ENCODE data around the gene SLC7A9. TPM values are rescaled to one million over a fixed set of nuclear protein-coding genes. Genes with fewer than 3 reads are reported as not detected.
"Not testable (repeated sequence)": the region's sequence is repeated elsewhere in the genome, so short reads cannot be mapped to it uniquely, and the experiment has no call there.

The SLC7A9 gene
- total RNA-seq, 2 donors from 2014 or later, result 3.0 TPM; not detected in 1

DNA sequence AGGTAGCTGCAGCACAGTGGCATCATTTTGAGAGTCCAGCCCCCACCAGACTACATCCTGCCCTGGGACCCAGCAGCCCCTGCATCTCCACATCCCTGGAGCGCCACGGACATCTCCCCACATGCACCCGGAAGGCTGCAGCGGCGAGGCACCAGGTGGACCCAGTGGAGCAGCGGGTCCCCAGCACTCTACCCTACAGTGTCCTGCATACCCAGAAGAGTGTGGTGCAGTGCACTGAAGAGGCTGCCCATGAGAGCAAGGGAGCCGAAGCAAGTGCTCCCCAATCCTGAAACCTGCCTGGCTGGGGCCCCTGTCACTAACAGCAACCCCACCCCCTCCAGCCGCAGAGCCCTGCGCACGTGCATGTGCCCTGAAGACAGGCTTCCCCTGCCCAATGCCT lies 21.3 kb upstream of the SLC7A9 start:
- Histone ChIP-seq H3K9me3 (no peaks in the 10 kb centered on the region), H3K9ac (ENCODE audit: low read depth in 2 of 2, low read length in 2 of 2) (no peak overlapping the region), H3K27ac (no peak overlapping the region), H3K36me3 (no peaks in the 10 kb centered on the region), H3K4me1 (no peaks in the 10 kb centered on the region), H3K27me3 (no peaks in the 10 kb centered on the region), H3K4me3 (no peak overlapping the region)
- DNase-seq, result no peak
- intact Hi-C loops (cut with DNase I), result no loop called here
- TF ChIP-seq, protein P1, sequence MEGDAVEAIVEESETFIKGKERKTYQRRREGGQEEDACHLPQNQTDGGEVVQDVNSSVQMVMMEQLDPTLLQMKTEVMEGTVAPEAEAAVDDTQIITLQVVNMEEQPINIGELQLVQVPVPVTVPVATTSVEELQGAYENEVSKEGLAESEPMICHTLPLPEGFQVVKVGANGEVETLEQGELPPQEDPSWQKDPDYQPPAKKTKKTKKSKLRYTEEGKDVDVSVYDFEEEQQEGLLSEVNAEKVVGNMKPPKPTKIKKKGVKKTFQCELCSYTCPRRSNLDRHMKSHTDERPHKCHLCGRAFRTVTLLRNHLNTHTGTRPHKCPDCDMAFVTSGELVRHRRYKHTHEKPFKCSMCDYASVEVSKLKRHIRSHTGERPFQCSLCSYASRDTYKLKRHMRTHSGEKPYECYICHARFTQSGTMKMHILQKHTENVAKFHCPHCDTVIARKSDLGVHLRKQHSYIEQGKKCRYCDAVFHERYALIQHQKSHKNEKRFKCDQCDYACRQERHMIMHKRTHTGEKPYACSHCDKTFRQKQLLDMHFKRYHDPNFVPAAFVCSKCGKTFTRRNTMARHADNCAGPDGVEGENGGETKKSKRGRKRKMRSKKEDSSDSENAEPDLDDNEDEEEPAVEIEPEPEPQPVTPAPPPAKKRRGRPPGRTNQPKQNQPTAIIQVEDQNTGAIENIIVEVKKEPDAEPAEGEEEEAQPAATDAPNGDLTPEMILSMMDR (IDR thresholded peaks at IDR 0.05), result no peak

DNA sequence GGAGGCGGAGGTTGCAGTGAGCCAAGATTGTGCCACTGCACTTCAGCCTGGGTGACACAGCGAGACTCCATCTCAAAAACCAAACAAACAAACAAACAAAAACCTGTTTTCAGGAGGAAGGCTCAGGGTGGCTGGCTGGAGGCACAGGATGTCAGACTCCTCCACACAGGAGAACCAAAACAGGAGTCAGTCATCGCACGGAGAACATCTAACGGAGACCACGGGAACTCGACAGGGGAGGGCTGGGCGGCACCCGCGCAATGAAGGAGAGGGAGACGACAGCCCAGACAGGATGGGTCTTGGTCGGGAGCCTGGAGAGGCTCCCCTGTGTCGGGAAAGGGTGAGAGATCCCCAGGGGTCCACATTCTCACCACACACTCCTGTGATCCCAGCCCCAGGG lies 20.8 kb upstream of the SLC7A9 start:
- H3K4me1 ChIP-seq, result no peaks in the 10 kb centered on the region
- no peak for DNase-seq
- H3K36me3 ChIP-seq, result no peaks in the 10 kb centered on the region
- no peaks in the 10 kb centered on the region for H3K9me3 ChIP-seq
- TF ChIP-seq, protein P1 (IDR thresholded peaks at IDR 0.05), result no peak
- no peak overlapping the region for H3K27ac ChIP-seq
- H3K27me3 ChIP-seq, result no peaks in the 10 kb centered on the region
- intact Hi-C loops (cut with DNase I), result no loop called here
- H3K4me3 ChIP-seq, result no peak overlapping the region
- H3K9ac ChIP-seq (ENCODE audit: low read depth in 2 of 2, low read length in 2 of 2), result no peak overlapping the region

DNA sequence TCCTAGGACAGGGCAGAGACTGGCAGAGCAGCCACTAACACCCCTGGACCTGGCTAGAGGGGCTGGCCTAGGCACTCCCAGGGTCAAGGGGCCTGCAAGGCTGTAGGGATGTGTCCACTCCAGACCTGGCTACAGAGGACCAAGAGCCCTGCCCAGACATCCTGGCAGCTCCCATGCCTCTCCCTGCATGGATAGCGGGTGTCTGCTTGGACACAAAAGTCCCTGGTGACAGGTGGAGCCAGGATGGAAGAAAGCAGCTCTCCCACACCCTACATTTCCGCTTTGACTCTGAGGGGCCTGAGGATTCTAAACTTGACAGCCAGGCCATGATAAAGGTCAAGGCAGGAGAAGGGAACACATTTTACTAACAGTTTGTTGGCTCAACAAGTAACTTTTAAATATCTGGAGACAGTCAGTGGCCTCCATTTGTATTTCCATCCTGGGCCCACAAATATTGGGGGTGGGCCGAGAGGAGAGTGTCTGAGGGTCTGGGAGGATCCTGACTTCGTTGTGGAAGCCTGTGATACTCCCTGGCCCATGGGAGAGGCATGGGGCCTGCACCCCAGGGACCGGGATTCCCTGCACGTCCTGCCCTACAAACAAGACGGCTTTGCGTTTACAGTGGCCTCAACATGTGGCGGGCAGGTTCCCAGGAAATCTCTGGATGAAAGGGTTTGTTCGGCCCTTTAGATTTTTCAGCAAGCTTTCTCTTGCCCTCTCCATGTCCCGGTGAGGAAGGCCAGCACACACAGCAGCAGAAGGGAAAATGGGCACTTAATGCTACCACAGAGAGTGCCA lies 19.8 kb upstream of the SLC7A9 start:
- no peak overlapping the region for H3K4me3 ChIP-seq
- no peaks in the 10 kb centered on the region for H3K36me3 ChIP-seq
- no peaks in the 10 kb centered on the region for H3K4me1 ChIP-seq
- no peaks in the 10 kb centered on the region for H3K27me3 ChIP-seq
- TF ChIP-seq, protein P1 (IDR thresholded peaks at IDR 0.05), result no peak
- H3K9ac ChIP-seq (ENCODE audit: low read depth in 2 of 2, low read length in 2 of 2), result no peak overlapping the region
- intact Hi-C loops (cut with DNase I), result no loop called here
- DNase-seq, result no peak
- no peak overlapping the region for H3K27ac ChIP-seq
- no peaks in the 10 kb centered on the region for H3K9me3 ChIP-seq

DNA sequence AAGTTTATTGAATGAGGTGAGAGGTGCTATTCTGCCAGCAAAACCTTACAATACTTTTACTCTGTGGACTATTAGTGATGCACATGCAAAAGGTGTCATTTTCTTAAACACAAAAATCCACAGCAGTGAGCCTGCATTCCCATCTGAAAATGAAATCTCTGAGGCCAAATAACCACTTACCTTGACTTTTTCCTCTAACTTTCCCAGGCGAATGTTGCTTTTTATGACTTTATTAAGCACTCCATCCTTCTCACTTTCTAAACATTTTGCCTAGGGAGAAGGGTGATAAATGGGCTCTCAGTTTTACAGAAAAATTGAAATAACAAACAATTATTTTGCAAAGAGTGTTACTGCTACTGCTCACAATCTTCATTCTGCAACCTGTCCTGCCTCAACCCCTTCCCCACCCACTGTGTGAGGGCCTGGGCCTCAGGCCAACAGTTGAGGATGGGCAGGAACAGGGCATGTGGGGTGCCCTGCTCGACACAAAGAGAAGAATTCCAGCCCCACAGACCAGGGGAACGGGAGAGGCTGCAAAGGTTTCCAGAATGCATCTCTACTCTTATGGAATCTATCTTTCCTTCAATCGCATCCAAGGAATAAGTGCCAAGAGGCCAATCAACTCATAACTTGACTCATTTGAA lies 18.1 kb upstream of the SLC7A9 start:
- H3K9me3 ChIP-seq, result no peaks in the 10 kb centered on the region
- TF ChIP-seq, protein P1 (IDR thresholded peaks at IDR 0.05), result no peak
- no peak overlapping the region for H3K27ac ChIP-seq
- intact Hi-C loops (cut with DNase I), result no loop called here
- H3K36me3 ChIP-seq, result no peaks in the 10 kb centered on the region
- H3K27me3 ChIP-seq, result no peaks in the 10 kb centered on the region
- no peak for DNase-seq
- no peak overlapping the region for H3K4me3 ChIP-seq
- no peak overlapping the region for H3K9ac ChIP-seq (ENCODE audit: low read depth in 2 of 2, low read length in 2 of 2)
- no peaks in the 10 kb centered on the region for H3K4me1 ChIP-seq

DNA sequence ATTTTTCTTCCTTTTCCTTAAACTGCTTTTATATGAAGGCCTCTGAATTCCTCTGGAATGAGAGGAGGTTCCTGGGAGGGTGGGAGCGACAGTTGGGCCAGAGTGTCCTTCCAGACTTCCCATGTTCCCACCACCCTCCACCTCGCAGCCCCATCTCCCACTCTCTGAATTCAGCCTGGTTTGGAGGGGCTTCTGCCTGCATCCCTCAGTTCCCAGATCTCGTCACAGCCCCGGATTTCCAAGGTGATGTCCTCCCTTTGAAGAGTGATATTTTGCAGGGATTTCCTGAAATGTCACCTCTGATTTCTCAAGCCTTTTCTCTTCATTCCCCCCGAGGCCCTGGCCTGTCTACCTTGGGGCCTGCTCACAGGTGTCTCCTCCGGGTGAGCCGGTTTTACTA lies 16.7 kb upstream of the SLC7A9 start:
- TF ChIP-seq, protein P1 (IDR thresholded peaks at IDR 0.05), result no peak
- no peaks in the 10 kb centered on the region for H3K36me3 ChIP-seq
- no peaks in the 10 kb centered on the region for H3K27me3 ChIP-seq
- H3K27ac ChIP-seq, result no peak overlapping the region
- H3K9ac ChIP-seq (ENCODE audit: low read depth in 2 of 2, low read length in 2 of 2), result no peak overlapping the region
- no peaks in the 10 kb centered on the region for H3K4me1 ChIP-seq
- intact Hi-C loops (cut with DNase I), result no loop called here
- no peak overlapping the region for H3K4me3 ChIP-seq
- no peak for DNase-seq
- H3K9me3 ChIP-seq, result no peaks in the 10 kb centered on the region

DNA sequence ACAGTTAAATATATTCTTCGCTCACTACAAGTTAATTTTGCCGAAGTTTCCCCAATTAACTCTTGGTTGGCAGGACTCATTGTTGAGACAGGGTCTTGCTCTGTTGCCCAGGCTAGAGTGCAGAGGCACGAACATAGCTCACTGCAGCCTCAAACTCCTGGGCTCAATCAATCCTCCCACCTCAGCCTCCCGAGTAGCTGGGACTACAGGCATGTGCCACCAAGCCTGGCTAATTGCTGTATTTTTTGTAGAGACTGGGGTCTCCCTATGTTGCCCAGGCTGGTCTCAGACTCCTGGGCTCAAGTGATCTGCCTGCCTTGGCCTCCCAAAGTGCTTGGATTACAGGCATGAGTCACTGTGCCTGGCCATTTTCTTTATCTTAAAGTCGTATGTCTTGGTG lies 15.7 kb upstream of the SLC7A9 start:
- H3K36me3 ChIP-seq; H3K9ac ChIP-seq (ENCODE audit: low read depth in 2 of 2, low read length in 2 of 2); DNase-seq; H3K27ac ChIP-seq; H3K4me3 ChIP-seq; H3K4me1 ChIP-seq; intact Hi-C loops (cut with DNase I); H3K9me3 ChIP-seq; H3K27me3 ChIP-seq: not testable (repeated sequence)
